Activated T-cell treated with anti-CD3 and anti-CD28 coated beads, Interleukin-2, amount 50 U/mL, for 72 hours (primary cell): ENCODE data around the gene CHRNE. TPM values are rescaled to one million over a fixed set of nuclear protein-coding genes. Genes with fewer than 3 reads are reported as not detected.

Experiments
- total RNA-seq, 2 donors: library from RNA; stranded (reverse); gene quantifications; one replicate each; pipeline ENCODE4 v1.2.3, GENCODE V29; 2022

CHRNE gene
- total RNA-seq, 2 donors from 2014 or later, result 0.60 to 0.89 TPM

Other genes with a start within 250 kb of the CHRNE start
- 100 to 1,000 TPM in 1 of 2 donors, 10 to 100 TPM in 1; 93.8 to 113 TPM for gene PELP1, start 199.0 kb downstream of the CHRNE start, total RNA-seq
- 100 to 1,000 TPM; 216 to 258 TPM for gene ARRB2, start 192.5 kb downstream of the CHRNE start, total RNA-seq
- gene MED11, start 171.7 kb downstream of the CHRNE start, total RNA-seq, result 10 to 100 TPM in 1 of 2 donors, 1 to 10 TPM in 1; 9.9 to 14.0 TPM
- under 1 TPM in 1 of 2 donors, not detected in 1; 0.17 TPM for gene ZMYND15, start 163.3 kb downstream of the CHRNE start, total RNA-seq
- 1 to 10 TPM; 2.2 to 4.3 TPM for gene CXCL16, start 163.2 kb downstream of the CHRNE start, total RNA-seq
- not detected for gene TM4SF5, start 131.2 kb downstream of the CHRNE start, total RNA-seq
- gene VMO1, start 116.7 kb downstream of the CHRNE start, total RNA-seq, result 1 to 10 TPM in 1 of 2 donors, under 1 TPM in 1; 0.46 to 1.1 TPM
- gene GLTPD2, start 114.1 kb downstream of the CHRNE start, total RNA-seq, result not detected
- gene PSMB6, start 106.9 kb downstream of the CHRNE start, total RNA-seq, result 10 to 100 TPM; 56.3 to 68.7 TPM
- 10 to 100 TPM; 27.5 to 50.9 TPM for gene PLD2, start 95.9 kb downstream of the CHRNE start, total RNA-seq
- 10 to 100 TPM; 74.4 to 82.7 TPM for gene MINK1, start 69.8 kb downstream of the CHRNE start, total RNA-seq
- 1 to 10 TPM; 3.4 to 4.7 TPM for gene C17orf107, start 3.6 kb downstream of the CHRNE start, total RNA-seq
- gene GP1BA, start 29.2 kb upstream of the CHRNE start, total RNA-seq, result under 1 TPM in 1 of 2 donors, not detected in 1; 0.26 TPM
- gene SLC25A11, start 36.9 kb upstream of the CHRNE start, total RNA-seq, result 10 to 100 TPM; 40.4 to 43.8 TPM
- gene RNF167, start 37.2 kb upstream of the CHRNE start, total RNA-seq, result 100 to 1,000 TPM; 176 to 201 TPM
- 1,000 to 10,000 TPM; 1,225 to 1,232 TPM for gene PFN1, start 45.4 kb upstream of the CHRNE start, total RNA-seq
- gene ENO3, start 48.0 kb upstream of the CHRNE start, total RNA-seq, result 100 to 1,000 TPM in 1 of 2 donors, 10 to 100 TPM in 1; 90.0 to 102 TPM
- 100 to 1,000 TPM; 140 to 158 TPM for gene SPAG7, start 64.7 kb upstream of the CHRNE start, total RNA-seq
- gene CAMTA2, start 84.6 kb upstream of the CHRNE start, total RNA-seq, result 100 to 1,000 TPM; 206 to 207 TPM
- gene INCA1, start 94.4 kb upstream of the CHRNE start, total RNA-seq, result under 1 TPM in 1 of 2 donors, not detected in 1; 0.60 TPM
- 10 to 100 TPM; 38.3 to 41.3 TPM for gene KIF1C, start 94.9 kb upstream of the CHRNE start, total RNA-seq
- under 1 TPM; 0.23 to 0.46 TPM for gene SLC52A1, start 132.3 kb upstream of the CHRNE start, total RNA-seq
- 1 to 10 TPM; 3.1 to 3.6 TPM for gene ZFP3, start 175.4 kb upstream of the CHRNE start, total RNA-seq
- 10 to 100 TPM; 10.4 to 15.7 TPM for gene ZNF232, start 208.8 kb upstream of the CHRNE start, total RNA-seq
- under 1 TPM; 0.02 to 0.19 TPM for gene USP6, start 212.9 kb upstream of the CHRNE start, total RNA-seq